Measurements from ENCODE around the gene BATF3. TPM values are rescaled to one million over a fixed set of nuclear protein-coding genes. Genes with fewer than 3 reads are reported as not detected.

BATF3 gene
- total and polyA plus RNA-seq, 2 of the 4 experiments (the other 2 are of a cell fraction), result 1.6 to 3.9 TPM

GRCh38 chr1:212713465-212714136 lies 14.0 kb upstream of the BATF3 start:
- H3K56ac ChIP-seq (ENCODE audit: extremely low read depth, insufficient read depth, low read length), result no peak overlapping the region
- ATAC-seq (ENCODE audit: low read depth) (no peak), DNase-seq (no peak)
- H2BK20ac ChIP-seq (ENCODE audit: low read depth, low read length), result no peak overlapping the region
- H3K4me1 ChIP-seq (ENCODE audit: control insufficient read depth, insufficient read depth, low read length), result peaks cover 4% of the 10 kb centered on the region; the same call in 1 of the 2 replicates
- H3K4ac ChIP-seq (ENCODE audit: low read depth, low read length), result no peak overlapping the region
- no peak overlapping the region for H2AK5ac ChIP-seq (ENCODE audit: low read depth, low read length)
- no peak overlapping the region for H3K4me3 ChIP-seq (ENCODE audit: insufficient read depth, low read depth, low read length)
- no peak overlapping the region for H3K9ac ChIP-seq (ENCODE audit: low read depth, low read length)
- BruUV-seq (replicated peaks), result no TSS peak
- H4K20me1 ChIP-seq (ENCODE audit: insufficient read depth, low read length), result no peaks in the 10 kb centered on the region
- H3K14ac ChIP-seq (replicated peaks; ENCODE audit: low read depth, low read length), result no peak overlapping the region
- H3K27ac ChIP-seq (ENCODE audit: insufficient read depth, low read length), result no peak overlapping the region
- intact Hi-C loops (cut with micrococcal nuclease) (no loop called here), dilution Hi-C loops (cut with HindIII; ENCODE audit: low sequenced_read_pairs, unreplicated experiment) (no loop called here), in situ Hi-C loops (cut with MboI; ENCODE audit: low sequenced_read_pairs) (no loop called here)
- no peaks in the 10 kb centered on the region for H3K79me1 ChIP-seq (ENCODE audit: low read depth in 1 of 2, low read length in 2 of 2)
- no peaks in the 10 kb centered on the region for H3K9me3 ChIP-seq (ENCODE audit: control insufficient read depth, insufficient read depth, low read length)
- no peak overlapping the region for H4K91ac ChIP-seq (ENCODE audit: insufficient read depth, low read depth, low read length)
- no peak overlapping the region for H4K5ac ChIP-seq (ENCODE audit: low read depth, low read length)
- H2AK9ac ChIP-seq (replicated peaks; ENCODE audit: low read depth, low read length, poor library complexity), result no peak overlapping the region
- H3K27me3 ChIP-seq (ENCODE audit: control insufficient read depth, insufficient read depth, low read length), result no peaks in the 10 kb centered on the region
- ChIA-PET POLR2A (ENCODE audit: unreplicated experiment) (no interaction called here), CTCF (no interaction called here)
- no peak overlapping the region for H2BK5ac ChIP-seq (ENCODE audit: low read depth, low read length, poor library complexity, severe bottlenecking)
- no peaks in the 10 kb centered on the region for H3K36me3 ChIP-seq (ENCODE audit: control insufficient read depth, insufficient read depth, low read length)
- no peak overlapping the region for H3K18ac ChIP-seq (ENCODE audit: low read depth, low read length)
- H2BK120ac ChIP-seq (ENCODE audit: low read depth, low read length), result no peak overlapping the region
- H2AFZ ChIP-seq (replicated peaks; ENCODE audit: low read length, poor library complexity), result no peak overlapping the region
- H3K9me1 ChIP-seq (ENCODE audit: insufficient read depth, low read length), result peaks cover 3% of the 10 kb centered on the region; the same call in 1 of the 2 replicates
- no peak overlapping the region for H3K23ac ChIP-seq (ENCODE audit: low read depth, low read length)
- H2BK15ac ChIP-seq (ENCODE audit: low read depth, low read length), result no peak overlapping the region
- H3K4me2 ChIP-seq (ENCODE audit: low read depth, low read length), result no peak overlapping the region
- TF ChIP-seq FOS (IDR thresholded peaks at IDR 0.05; ENCODE audit: low read depth, low read length) (no peak), CHD1 (IDR thresholded peaks at IDR 0.05; ENCODE audit: low read depth, low read length) (no peak), ELK1 (IDR thresholded peaks at IDR 0.05; ENCODE audit: borderline replicate concordance, low read depth, low read length) (no peak), BHLHE40 (IDR thresholded peaks at IDR 0.05; ENCODE audit: low read depth, low read length) (no peak), CEBPB (IDR thresholded peaks at IDR 0.05; ENCODE audit: low read depth, low read length) (no peak), RFX5 (IDR thresholded peaks at IDR 0.05; ENCODE audit: low read depth, low read length) (no peak), CTCF (conservative IDR thresholded peaks at IDR 0.05; ENCODE audit: low read depth, low read length) (no peak), USF2 (IDR thresholded peaks at IDR 0.05; ENCODE audit: low read depth, low read length) (no peak), MAFK (IDR thresholded peaks at IDR 0.05; ENCODE audit: low read depth, low read length) (no peak), NFE2L2 (IDR thresholded peaks at IDR 0.05; ENCODE audit: low read depth, low read length) (no peak), POLR2A (IDR thresholded peaks at IDR 0.05; ENCODE audit: low read depth, low read length) (no peak)
- WGBS, 2 experiments (ENCODE audit: extremely low coverage in 2 of 2, insufficient read length in 1 of 2), result 89% methylated on average over 4 of the region's 5 CpGs; no CpG with 5 or more reads in 1 of the 2 experiments
- H4K8ac ChIP-seq (ENCODE audit: low read depth in 2 of 2, low read length in 2 of 2), result no peak overlapping the region

Measured in IMR-90 (cell line).